HepG2 (cell line): Measurements from ENCODE around the gene NRBP1. TPM values are rescaled to one million over a fixed set of nuclear protein-coding genes. Genes with fewer than 3 reads are reported as not detected.

Experiments
- AGO1 ChIP-seq: fragments of 200-400 bp; formaldehyde crosslinking; IDR thresholded peaks from 2 replicates; pipeline ENCODE4 v1.6.1; 2017; ENCODE audit warnings: mild to moderate bottlenecking, low read depth, low read length, moderate library complexity; ENCODE audit not compliant: poor library complexity, severe bottlenecking
- ARNT ChIP-seq: fragments of 450-650 bp; IDR thresholded peaks from 2 replicates; pipeline ENCODE4 v1.6.1; 2017
- DNMT1 ChIP-seq: sonication (generic); formaldehyde crosslinking; IDR thresholded peaks from 2 replicates; pipeline ENCODE4 v1.5.1; 2020; ENCODE audit warnings: mild to moderate bottlenecking, missing genetic modification reagents
- DPF2 ChIP-seq: sonication (generic); formaldehyde crosslinking; IDR thresholded peaks from 2 replicates; pipeline ENCODE4 v1.4.0; 2020; ENCODE audit warnings: mild to moderate bottlenecking, low read depth, missing genetic modification reagents, borderline replicate concordance
- FIP1L1 ChIP-seq: fragments of 200-400 bp; formaldehyde crosslinking; IDR thresholded peaks from 2 replicates; pipeline ENCODE4 v1.6.1; 2018; ENCODE audit warnings: low read depth, mild to moderate bottlenecking, low read length, moderate library complexity, borderline replicate concordance; ENCODE audit not compliant: insufficient read depth
- FOXP1 ChIP-seq, 2 experiments: fragments of 450-650 bp in 1 of 2; IDR thresholded peaks; 2 replicates each; pipeline ENCODE4 v1.6.1; 2017 to 2018; ENCODE audit warnings: antibody characterized with exemption in 1 of 2
- IKZF1 ChIP-seq: fragments of 450-650 bp; IDR thresholded peaks from 2 replicates; pipeline ENCODE4 v1.7.1; 2016
- KAT7 ChIP-seq: IDR thresholded peaks from 2 replicates; pipeline ENCODE4 v1.6.1; 2018; ENCODE audit warnings: borderline replicate concordance, missing compliant biosample characterization
- MATR3 ChIP-seq: sonication (generic); formaldehyde crosslinking; IDR thresholded peaks from 2 replicates; pipeline ENCODE4 v1.4.0; 2020; ENCODE audit warnings: missing genetic modification reagents
- NFYB ChIP-seq: sonication (generic); formaldehyde crosslinking; IDR thresholded peaks from 2 replicates; pipeline ENCODE4 v1.4.0; 2020; ENCODE audit warnings: missing genetic modification reagents
- POLR2A ChIP-seq, 2 experiments: IDR thresholded peaks; 2 replicates each; pipeline ENCODE4 v1.6.1; 2011; ENCODE audit warnings: low read depth in 2 of 2, low read length in 2 of 2, mild to moderate bottlenecking in 1 of 2, moderate library complexity in 1 of 2; ENCODE audit not compliant: insufficient read depth in 1 of 2
- RBM39 ChIP-seq: fragments of 200-400 bp; formaldehyde crosslinking; IDR thresholded peaks from one replicate; pipeline ENCODE4 v1.6.1; 2018; ENCODE audit warnings: antibody characterized with exemption, mild to moderate bottlenecking, low read depth, low read length; ENCODE audit not compliant: poor library complexity, severe bottlenecking
- SMAD1 ChIP-seq: sonication (generic); formaldehyde crosslinking; IDR thresholded peaks from 2 replicates; pipeline ENCODE4 v1.4.0; 2020; ENCODE audit warnings: missing genetic modification reagents, low read depth, mild to moderate bottlenecking, borderline replicate concordance
- SRSF9 ChIP-seq: fragments of 200-400 bp; formaldehyde crosslinking; IDR thresholded peaks from 2 replicates; pipeline ENCODE4 v1.6.1; 2018; ENCODE audit warnings: borderline replicate concordance, mild to moderate bottlenecking, low read depth, low read length; ENCODE audit not compliant: insufficient read depth, poor library complexity, severe bottlenecking
- ZBTB21 ChIP-seq: sonication (generic); formaldehyde crosslinking; IDR thresholded peaks from 2 replicates; pipeline ENCODE4 v1.4.0; 2020; ENCODE audit warnings: missing genetic modification reagents
- ZBTB38 ChIP-seq: sonication (generic); formaldehyde crosslinking; IDR thresholded peaks from 2 replicates; pipeline ENCODE4 v1.5.1; 2020; ENCODE audit warnings: mild to moderate bottlenecking, missing genetic modification reagents
- ZEB1 ChIP-seq: IDR thresholded peaks from 2 replicates; pipeline ENCODE4 v1.6.1; 2012; ENCODE audit warnings: mild to moderate bottlenecking, low read depth, inconsistent platforms; ENCODE audit not compliant: insufficient replicate concordance
- ZNF263 ChIP-seq: sonication (generic); formaldehyde crosslinking; IDR thresholded peaks from 2 replicates; pipeline ENCODE4 v1.4.0; 2020; ENCODE audit warnings: missing genetic modification reagents
- ZNF30 ChIP-seq: sonication (generic); formaldehyde crosslinking; IDR thresholded peaks from 2 replicates; pipeline ENCODE4 v1.5.0; 2020; ENCODE audit warnings: mild to moderate bottlenecking, missing genetic modification reagents
- ZNF44 ChIP-seq: sonication (generic); formaldehyde crosslinking; IDR thresholded peaks from 2 replicates; pipeline ENCODE4 v1.5.1; 2020; ENCODE audit warnings: mild to moderate bottlenecking, missing genetic modification reagents
- ZNF616 ChIP-seq: sonication (generic); formaldehyde crosslinking; IDR thresholded peaks from 2 replicates; pipeline ENCODE4 v1.5.0; 2020; ENCODE audit warnings: low read depth, mild to moderate bottlenecking, missing genetic modification reagents
- ZNF790 ChIP-seq: sonication (generic); formaldehyde crosslinking; IDR thresholded peaks from 2 replicates; pipeline ENCODE4 v1.8.0; 2022; ENCODE audit warnings: missing genetic modification reagents, mild to moderate bottlenecking, borderline replicate concordance
- ZNF841 ChIP-seq: sonication (generic); formaldehyde crosslinking; IDR thresholded peaks from 2 replicates; pipeline ENCODE4 v1.8.1; 2023; ENCODE audit warnings: missing genetic modification reagents, borderline replicate concordance
- polyA plus RNA-seq, 8 experiments: library from polyadenylated mRNA; depleted of rRNA in 3 of 8; stranded (reverse) in 7 of 8; unstranded in 1 of 8; fragments of >200 nt; fragmentation: Illumina TruSeq in 4 of 8; extraction: Trizol in 4 of 8; gene quantifications; 2 replicates each; pipeline versions ENCODE4 v1.2.1 to v1.2.3, GENCODE V29; 2011 to 2016; ENCODE audit warnings: low read depth in 4 of 8, missing spikeins in 1 of 8, mixed read lengths in 1 of 8; ENCODE audit not compliant: insufficient read depth in 1 of 8
- total RNA-seq, 5 experiments: library from RNA; depleted of rRNA; stranded (reverse); fragments of >200 nt; fragmentation: Illumina TruSeq; extraction: Trizol; gene quantifications; 2 replicates each; pipeline ENCODE4 v1.2.3, GENCODE V29; 2016; ENCODE audit warnings: low read depth in 1 of 5
- TF ChIP-seq, protein P1 (sequence below): IDR thresholded peaks from 2 replicates; pipeline ENCODE4 v1.6.1; 2016
- TF ChIP-seq, protein P2 (sequence below): sonication (generic); formaldehyde crosslinking; conservative IDR thresholded peaks from 2 replicates; pipeline ENCODE4 v1.4.0; 2020; ENCODE audit warnings: missing genetic modification reagents
- TF ChIP-seq, protein P3 (sequence below): sonication (generic); formaldehyde crosslinking; IDR thresholded peaks from 2 replicates; pipeline ENCODE4 v1.5.0; 2020; ENCODE audit warnings: missing genetic modification reagents, mild to moderate bottlenecking, borderline replicate concordance

Gene NRBP1
- total and polyA plus RNA-seq, 2 of the 13 experiments (the other 11 are each of a cell fraction or from before 2014, with no cell fraction given), result 165 to 240 TPM

DNA sequence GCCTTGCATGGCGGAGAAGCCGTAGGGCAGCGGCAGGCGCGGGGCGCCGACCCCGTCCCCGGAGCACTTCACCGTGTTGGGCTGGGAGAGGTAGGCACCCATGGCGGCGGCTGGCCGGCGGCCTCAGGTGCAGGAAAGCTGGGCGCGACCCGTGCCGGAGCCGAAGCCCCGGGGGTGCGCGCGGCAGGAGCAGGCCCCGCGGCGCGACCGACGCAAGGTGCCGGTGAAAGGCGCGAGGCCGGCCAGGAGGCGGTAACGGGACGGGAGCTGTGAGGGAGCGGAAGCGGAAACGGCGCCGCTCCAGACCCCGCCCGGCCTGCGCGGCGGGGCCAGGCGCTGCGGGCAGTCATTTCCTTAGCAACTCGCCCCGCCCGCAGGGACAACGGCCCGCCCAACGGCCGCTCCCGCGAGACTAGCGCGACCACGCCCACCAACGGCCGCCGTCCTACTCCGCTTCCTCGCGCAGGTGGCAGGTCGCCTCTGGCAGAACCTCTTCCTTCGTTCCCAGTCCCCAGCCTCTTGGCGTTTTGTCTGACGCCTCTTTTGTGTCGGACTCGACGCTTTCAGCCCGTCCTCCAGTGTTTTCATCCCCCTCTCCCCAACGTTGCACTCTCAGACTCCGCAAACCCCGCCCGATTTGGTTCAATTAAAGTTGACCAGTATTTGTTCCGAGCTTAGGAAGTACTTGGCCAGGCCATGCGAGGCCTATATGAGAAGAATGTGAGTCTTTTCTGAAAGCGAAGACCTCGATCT is 18.9 kb upstream of the NRBP1 start, which contains the start of gene PPM1G (continued):
- TF ChIP-seq, protein P1, sequence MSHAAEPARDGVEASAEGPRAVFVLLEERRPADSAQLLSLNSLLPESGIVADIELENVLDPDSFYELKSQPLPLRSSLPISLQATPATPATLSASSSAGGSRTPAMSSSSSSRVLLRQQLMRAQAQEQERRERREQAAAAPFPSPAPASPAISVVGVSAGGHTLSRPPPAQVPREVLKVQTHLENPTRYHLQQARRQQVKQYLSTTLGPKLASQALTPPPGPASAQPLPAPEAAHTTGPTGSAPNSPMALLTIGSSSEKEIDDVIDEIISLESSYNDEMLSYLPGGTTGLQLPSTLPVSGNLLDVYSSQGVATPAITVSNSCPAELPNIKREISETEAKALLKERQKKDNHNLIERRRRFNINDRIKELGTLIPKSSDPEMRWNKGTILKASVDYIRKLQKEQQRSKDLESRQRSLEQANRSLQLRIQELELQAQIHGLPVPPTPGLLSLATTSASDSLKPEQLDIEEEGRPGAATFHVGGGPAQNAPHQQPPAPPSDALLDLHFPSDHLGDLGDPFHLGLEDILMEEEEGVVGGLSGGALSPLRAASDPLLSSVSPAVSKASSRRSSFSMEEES (CRISPR knock-in tag), result peak; percentile 75; the same call in 1 of the 2 replicates
- TF ChIP-seq ARNT, result no peak
- peak; percentile 91 for TF ChIP-seq DNMT1 (CRISPR knock-in tag)
- no peak for TF ChIP-seq ZNF841 (CRISPR knock-in tag)
- TF ChIP-seq ZNF616 (CRISPR knock-in tag), result peak; percentile 81; the same call in 1 of the 2 replicates
- TF ChIP-seq POLR2A (IDR thresholded peaks at IDR 0.05; ENCODE audit: insufficient read depth in 1 of 2, low read depth in 2 of 2, low read length in 2 of 2), result peak; percentile 98 to 99
- TF ChIP-seq, protein P2, sequence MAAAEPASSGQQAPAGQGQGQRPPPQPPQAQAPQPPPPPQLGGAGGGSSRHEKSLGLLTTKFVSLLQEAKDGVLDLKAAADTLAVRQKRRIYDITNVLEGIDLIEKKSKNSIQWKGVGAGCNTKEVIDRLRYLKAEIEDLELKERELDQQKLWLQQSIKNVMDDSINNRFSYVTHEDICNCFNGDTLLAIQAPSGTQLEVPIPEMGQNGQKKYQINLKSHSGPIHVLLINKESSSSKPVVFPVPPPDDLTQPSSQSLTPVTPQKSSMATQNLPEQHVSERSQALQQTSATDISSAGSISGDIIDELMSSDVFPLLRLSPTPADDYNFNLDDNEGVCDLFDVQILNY, result peak; percentile 70
- TF ChIP-seq ZBTB21 (CRISPR knock-in tag), result no peak
- TF ChIP-seq ZNF30 (CRISPR knock-in tag), result no peak; the same call in none of the 2 replicates
- TF ChIP-seq AGO1, result peak; percentile 59
- TF ChIP-seq ZNF44 (CRISPR knock-in tag), result peak; percentile 30; the same call in 1 of the 2 replicates
- TF ChIP-seq NFYB (CRISPR knock-in tag), result no peak; the same call in 1 of the 2 replicates
- peak; percentile 95 for TF ChIP-seq SMAD1 (CRISPR knock-in tag)
- TF ChIP-seq ZNF790 (CRISPR knock-in tag), result peak; percentile 73; the same call in 1 of the 2 replicates
- TF ChIP-seq ZNF263 (CRISPR knock-in tag), result peak; percentile 68; the same call in 1 of the 2 replicates
- TF ChIP-seq FOXP1 (IDR thresholded peaks at IDR 0.05), result no peak
- TF ChIP-seq FOXP1 (CRISPR knock-in tag; IDR thresholded peaks at IDR 0.05), result peak; percentile 13; the same call in 1 of the 2 replicates
- TF ChIP-seq SRSF9, result no peak
- peak; percentile 83; the same call in 1 of the 2 replicates for TF ChIP-seq FIP1L1
- peak; percentile 73 for TF ChIP-seq RBM39
- no peak for TF ChIP-seq IKZF1
- peak; percentile 81; the same call in 1 of the 2 replicates for TF ChIP-seq ZBTB38 (CRISPR knock-in tag)
- peak; percentile 93 for TF ChIP-seq KAT7 (CRISPR knock-in tag)
- TF ChIP-seq DPF2 (CRISPR knock-in tag), result no peak
- no peak for TF ChIP-seq MATR3 (CRISPR knock-in tag)
- TF ChIP-seq, protein P3, sequence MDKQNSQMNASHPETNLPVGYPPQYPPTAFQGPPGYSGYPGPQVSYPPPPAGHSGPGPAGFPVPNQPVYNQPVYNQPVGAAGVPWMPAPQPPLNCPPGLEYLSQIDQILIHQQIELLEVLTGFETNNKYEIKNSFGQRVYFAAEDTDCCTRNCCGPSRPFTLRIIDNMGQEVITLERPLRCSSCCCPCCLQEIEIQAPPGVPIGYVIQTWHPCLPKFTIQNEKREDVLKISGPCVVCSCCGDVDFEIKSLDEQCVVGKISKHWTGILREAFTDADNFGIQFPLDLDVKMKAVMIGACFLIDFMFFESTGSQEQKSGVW (CRISPR knock-in tag), result no peak; the same call in 1 of the 2 replicates
- TF ChIP-seq ZEB1, result peak; percentile 73
